PC-9 (cell line): Measurements from ENCODE around the gene DNM3. TPM values are rescaled to one million over a fixed set of nuclear protein-coding genes. Genes with fewer than 3 reads are reported as not detected.

Experiments used
- BruUV-seq: library from RNA; stranded (reverse); fragments of 400-500 nt; replicated peaks from 2 replicates; lab custom pipeline; 2021; lab: Mats Ljungman, UMichigan
- CTCF ChIA-PET: fragments of 300-600 bp; sonication (Branson Sonifier 250); formaldehyde crosslinking; loops from one replicate; lab custom pipeline; 2022; ENCODE audit warnings: antibody characterized with exemption; lab: Charles Lee
- POLR2A ChIA-PET: fragments of 300-600 bp; sonication (Branson Sonifier 250); formaldehyde crosslinking; loops from one replicate; lab custom pipeline; 2022; ENCODE audit warnings: antibody characterized with exemption; ENCODE audit not compliant: unreplicated experiment; lab: Charles Lee
- DNase-seq, 2 experiments: peaks; one replicate each; pipeline versions ENCODE4 v3.0.0 to v3.0.0-alpha.2; 2015 to 2022; ENCODE audit warnings: mixed read lengths in 1 of 2
- H2AFZ ChIP-seq: fragments of 200-600 bp; sonication (generic); 2 replicates; pipeline ENCODE4 v1.8.1; 2017; ENCODE audit warnings: antibody characterized with exemption
- H3F3A ChIP-seq: fragments of 200-600 bp; sonication (generic); 2 replicates; pipeline ENCODE4 v1.8.1; 2017; ENCODE audit warnings: antibody characterized with exemption, mild to moderate bottlenecking, low read depth; ENCODE audit not compliant: insufficient read depth
- H3K27ac ChIP-seq: fragments of 200-600 bp; sonication (generic); 2 replicates; pipeline ENCODE4 v1.6.1; 2016; ENCODE audit warnings: mixed run types
- H3K27me3 ChIP-seq: fragments of 200-600 bp; sonication (generic); 2 replicates; pipeline ENCODE4 v1.6.1; 2016; ENCODE audit warnings: low read depth, mixed run types; ENCODE audit not compliant: insufficient read depth
- H3K36me3 ChIP-seq: fragments of 200-600 bp; sonication (generic); 2 replicates; pipeline ENCODE4 v1.6.1; 2016; ENCODE audit warnings: low read depth, mixed run types
- H3K4me1 ChIP-seq: fragments of 200-600 bp; sonication (generic); replicated peaks from 2 replicates; pipeline ENCODE4 v1.6.1; 2016; ENCODE audit warnings: mixed run types; ENCODE audit not compliant: insufficient read depth
- H3K4me2 ChIP-seq: fragments of 200-600 bp; sonication (generic); 2 replicates; pipeline ENCODE4 v1.6.1; 2017; ENCODE audit warnings: mixed run types
- H3K4me3 ChIP-seq: fragments of 200-600 bp; sonication (generic); 2 replicates; pipeline ENCODE4 v1.6.1; 2016; ENCODE audit warnings: mixed run types
- H3K79me2 ChIP-seq: fragments of 200-600 bp; sonication (generic); 2 replicates; pipeline ENCODE4 v1.6.1; 2017; ENCODE audit warnings: low read depth, mixed run types
- H3K9me2 ChIP-seq: fragments of 200-600 bp; sonication (generic); 2 replicates; pipeline ENCODE4 v1.8.1; 2017; ENCODE audit warnings: mild to moderate bottlenecking; ENCODE audit not compliant: insufficient read depth
- H3K9me3 ChIP-seq: fragments of 200-600 bp; sonication (generic); 2 replicates; pipeline ENCODE4 v1.8.1; 2016; ENCODE audit warnings: low read depth; ENCODE audit not compliant: insufficient read depth
- H4K20me1 ChIP-seq: fragments of 200-600 bp; sonication (generic); 2 replicates; pipeline ENCODE4 v1.8.1; 2017; ENCODE audit not compliant: insufficient read depth
- CTCF ChIP-seq: fragments of 200-600 bp; sonication (generic); conservative IDR thresholded peaks from 2 replicates; pipeline ENCODE4 v1.6.1; 2017; ENCODE audit warnings: mixed run types, antibody characterized with exemption, mild to moderate bottlenecking, moderate library complexity
- EZH2 ChIP-seq: fragments of 200-600 bp; sonication (generic); IDR thresholded peaks from 2 replicates; pipeline ENCODE4 v1.8.0; 2017; ENCODE audit warnings: antibody characterized with exemption, low read depth
- intact Hi-C: fragments of 100-400 bp; cut with micrococcal nuclease; formaldehyde crosslinking; loops from one replicate; pipeline ENCODE4 v1.10.0; 2022; ENCODE audit not compliant: unreplicated experiment
- total RNA-seq: library from RNA; stranded (reverse); gene quantifications from 2 replicates; pipeline ENCODE4 v1.2.3, GENCODE V29; 2021

Gene DNM3
- total RNA-seq, 1 experiment from 2014 or later = 1.7 TPM

- intact Hi-C loops = no loop called here
- CTCF ChIA-PET = no interaction called here
- no TSS peak for BruUV-seq
These were observed 40.1 kb downstream of the DNM3 start for GRCh38 chr1:171881442-171881841.

GRCh38 chr1:171883849-171884248, 42.6 kb downstream of the DNM3 start:
- no peaks in the 10 kb centered on the region for H3K27me3 ChIP-seq
- H3K4me1 ChIP-seq = no peaks in the 10 kb centered on the region
- POLR2A ChIA-PET = no interaction called here
- no peaks in the 10 kb centered on the region for H4K20me1 ChIP-seq
- H3K36me3 ChIP-seq = no peaks in the 10 kb centered on the region
- no peak for DNase-seq
- H3K9me3 ChIP-seq = no peaks in the 10 kb centered on the region
- no TSS peak for BruUV-seq
- no peak overlapping the region for H3K27ac ChIP-seq
- H3K79me2 ChIP-seq = no peaks in the 10 kb centered on the region
- intact Hi-C loops = no loop called here
- H3K4me2 ChIP-seq = no peak overlapping the region
- H2AFZ ChIP-seq = no peak overlapping the region
- TF ChIP-seq CTCF = no peak
- no peak for TF ChIP-seq EZH2
- H3K9me2 ChIP-seq = no peaks in the 10 kb centered on the region
- H3K4me3 ChIP-seq = no peak overlapping the region
- CTCF ChIA-PET = no interaction called here
- no peaks in the 10 kb centered on the region for H3F3A ChIP-seq

More at GRCh38 chr1:171881442-171881841, 40.1 kb downstream of the DNM3 start:
- no peak overlapping the region for H3K27ac ChIP-seq
- H3K4me3 ChIP-seq = no peak overlapping the region
- no peaks in the 10 kb centered on the region for H4K20me1 ChIP-seq
- H3K4me2 ChIP-seq = no peak overlapping the region
- H3K9me3 ChIP-seq = no peaks in the 10 kb centered on the region
- no peaks in the 10 kb centered on the region for H3K79me2 ChIP-seq
- H3K4me1 ChIP-seq = no peaks in the 10 kb centered on the region
- no peak for TF ChIP-seq EZH2
- TF ChIP-seq CTCF = no peak
- no peaks in the 10 kb centered on the region for H3K9me2 ChIP-seq
- no peaks in the 10 kb centered on the region for H3K27me3 ChIP-seq
- no peaks in the 10 kb centered on the region for H3F3A ChIP-seq
- no peaks in the 10 kb centered on the region for H3K36me3 ChIP-seq
- H2AFZ ChIP-seq = no peak overlapping the region
- POLR2A ChIA-PET = no interaction called here
- no peak for DNase-seq

- Histone ChIP-seq H3K4me1 (no peaks in the 10 kb centered on the region), H3K9me2 (no peaks in the 10 kb centered on the region), H3K79me2 (no peaks in the 10 kb centered on the region), H3K9me3 (no peaks in the 10 kb centered on the region), H3K36me3 (no peaks in the 10 kb centered on the region), H4K20me1 (no peaks in the 10 kb centered on the region), H3K27ac (no peak overlapping the region), H3K4me3 (no peak overlapping the region), H3K4me2 (no peak overlapping the region), H2AFZ (no peak overlapping the region), H3F3A (no peaks in the 10 kb centered on the region), H3K27me3 (no peaks in the 10 kb centered on the region)
- ChIA-PET CTCF (no interaction called here), POLR2A (no interaction called here)
- no peak for DNase-seq
- intact Hi-C loops = no loop called here
- TF ChIP-seq CTCF (no peak), EZH2 (no peak)
- BruUV-seq = no TSS peak
These were observed 43.2 kb downstream of the DNM3 start for GRCh38 chr1:171884475-171884874.
